GM15510 (cell line): ENCODE measurements around the gene SDK2.

Experiments used
- POLR2A ChIP-seq: IDR thresholded peaks from 3 replicates; pipeline ENCODE4 v1.6.1; 2011; ENCODE audit warnings: borderline replicate concordance; ENCODE audit not compliant: insufficient read length; ENCODE audit errors: extremely low read depth

The SDK2 gene

GRCh38 chr17:73644145-73645049, at the start of gene SDK2:
Gene SDK2 (minus strand): TSS chr17:73644445. CDS start chr17:73644088, 357 bp downstream.
- no peak for TF ChIP-seq POLR2A

GRCh38 chr17:73693071-73693470, 48.8 kb upstream of the SDK2 start:
- TF ChIP-seq POLR2A, result no peak

- TF ChIP-seq POLR2A, result no peak
Observed at GRCh38 chr17:73691321-73691766, 47.1 kb upstream of the SDK2 start.

- no peak for TF ChIP-seq POLR2A
Observed at GRCh38 chr17:73690676-73691075, 46.4 kb upstream of the SDK2 start.

- no peak for TF ChIP-seq POLR2A
Observed at GRCh38 chr17:73689596-73690275, 45.5 kb upstream of the SDK2 start.

- TF ChIP-seq POLR2A, result no peak
Observed at GRCh38 chr17:73686961-73687360, 42.7 kb upstream of the SDK2 start.

GRCh38 chr17:73686126-73686525, 41.9 kb upstream of the SDK2 start:
- TF ChIP-seq POLR2A, result no peak

GRCh38 chr17:73684183-73684582, 39.9 kb upstream of the SDK2 start:
- no peak for TF ChIP-seq POLR2A

GRCh38 chr17:73683771-73684170, 39.5 kb upstream of the SDK2 start:
- TF ChIP-seq POLR2A, result no peak

GRCh38 chr17:73681946-73682345, 37.7 kb upstream of the SDK2 start:
- TF ChIP-seq POLR2A, result no peak

- no peak for TF ChIP-seq POLR2A
Observed at GRCh38 chr17:73679476-73679875, 35.2 kb upstream of the SDK2 start.

GRCh38 chr17:73678999-73679398, 34.8 kb upstream of the SDK2 start:
- TF ChIP-seq POLR2A, result no peak

- TF ChIP-seq POLR2A, result no peak
Observed at GRCh38 chr17:73669771-73670170, 25.5 kb upstream of the SDK2 start.

- TF ChIP-seq POLR2A, result no peak
Observed at GRCh38 chr17:73667181-73667959, 23.1 kb upstream of the SDK2 start.

GRCh38 chr17:73663614-73664013, 19.4 kb upstream of the SDK2 start:
- no peak for TF ChIP-seq POLR2A
